ENCODE data around the gene VWF. TPM values are rescaled to one million over a fixed set of nuclear protein-coding genes. Genes with fewer than 3 reads are reported as not detected.

Gene VWF
- polyA plus RNA-seq, 1 donor (not counting 4 experiments of a cell fraction or from before 2014, with no cell fraction given): 0.01 TPM

- H2AFZ ChIP-seq (ENCODE audit: control insufficient read depth, low read length): no peak overlapping the region
- H3K79me2 ChIP-seq (ENCODE audit: control insufficient read depth, insufficient read depth, low read length): no peaks in the 10 kb centered on the region
- no peak overlapping the region for H3K9ac ChIP-seq (ENCODE audit: control insufficient read depth, extremely low read depth, insufficient read depth, low read length)
- no peak overlapping the region for H3K4me2 ChIP-seq (ENCODE audit: control insufficient read depth, extremely low read depth, insufficient read depth, low read depth, low read length)
- no peaks in the 10 kb centered on the region for H3K9me1 ChIP-seq (ENCODE audit: control insufficient read depth, extremely low read depth, insufficient read depth, low read length)
- H3K4me3 ChIP-seq (ENCODE audit: control insufficient read depth in 2 of 3, extremely low read depth in 1 of 3, insufficient read depth in 2 of 3, low read depth in 1 of 3, low read length in 3 of 3): no peak overlapping the region
- H4K20me1 ChIP-seq (ENCODE audit: control insufficient read depth, extremely low read depth, insufficient read depth, low read length): no peaks in the 10 kb centered on the region
- no peaks in the 10 kb centered on the region for H3K36me3 ChIP-seq (ENCODE audit: control insufficient read depth in 2 of 2, extremely low read depth in 1 of 2, insufficient read depth in 2 of 2, low read length in 2 of 2)
- DNase-seq (ENCODE audit: low read depth, low spot score): no peak
- TF ChIP-seq EZH2 (IDR thresholded peaks at IDR 0.05; ENCODE audit: low read length) (no peak), CTCF (optimal IDR thresholded peaks at IDR 0.05 in 1 of 3, IDR thresholded peaks at IDR 0.05 in 1 of 3, conservative IDR thresholded peaks at IDR 0.05 in 1 of 3; ENCODE audit: extremely low read depth in 1 of 3, insufficient read depth in 2 of 3, low read length in 3 of 3) (no peak)
- dilution Hi-C loops (cut with MboI; ENCODE audit: extremely low pct_ligation_motif_present, low sequenced_read_pairs): no loop called here
- no peak overlapping the region for H3K27ac ChIP-seq (ENCODE audit: control insufficient read depth, insufficient read depth, low read length)
- FAIRE-seq: no peak
- no peaks in the 10 kb centered on the region for H3K27me3 ChIP-seq (ENCODE audit: control insufficient read depth, extremely low read depth, insufficient read depth, low read length)
- H3K9me3 ChIP-seq (ENCODE audit: control insufficient read depth, low read depth, low read length): no peaks in the 10 kb centered on the region
- no peaks in the 10 kb centered on the region for H3K4me1 ChIP-seq (ENCODE audit: control insufficient read depth, extremely low read depth, insufficient read depth, low read length)
These were observed 88.0 kb downstream of the VWF start for GRCh38 chr12:6036509-6036908.

- H3K4me1 ChIP-seq (ENCODE audit: control insufficient read depth, extremely low read depth, insufficient read depth, low read length): no peaks in the 10 kb centered on the region
- H2AFZ ChIP-seq (ENCODE audit: control insufficient read depth, low read length): no peak overlapping the region
- H4K20me1 ChIP-seq (ENCODE audit: control insufficient read depth, extremely low read depth, insufficient read depth, low read length): no peaks in the 10 kb centered on the region
- no peaks in the 10 kb centered on the region for H3K27me3 ChIP-seq (ENCODE audit: control insufficient read depth, extremely low read depth, insufficient read depth, low read length)
- DNase-seq (ENCODE audit: low read depth, low spot score) (no peak), FAIRE-seq (no peak)
- H3K4me3 ChIP-seq (ENCODE audit: control insufficient read depth in 2 of 3, extremely low read depth in 1 of 3, insufficient read depth in 2 of 3, low read depth in 1 of 3, low read length in 3 of 3): no peak overlapping the region
- TF ChIP-seq CTCF (optimal IDR thresholded peaks at IDR 0.05 in 1 of 3, IDR thresholded peaks at IDR 0.05 in 1 of 3, conservative IDR thresholded peaks at IDR 0.05 in 1 of 3; ENCODE audit: extremely low read depth in 1 of 3, insufficient read depth in 2 of 3, low read length in 3 of 3) (no peak), EZH2 (IDR thresholded peaks at IDR 0.05; ENCODE audit: low read length) (no peak)
- no peaks in the 10 kb centered on the region for H3K36me3 ChIP-seq (ENCODE audit: control insufficient read depth in 2 of 2, extremely low read depth in 1 of 2, insufficient read depth in 2 of 2, low read length in 2 of 2)
- no peaks in the 10 kb centered on the region for H3K9me1 ChIP-seq (ENCODE audit: control insufficient read depth, extremely low read depth, insufficient read depth, low read length)
- no peak overlapping the region for H3K9ac ChIP-seq (ENCODE audit: control insufficient read depth, extremely low read depth, insufficient read depth, low read length)
- H3K79me2 ChIP-seq (ENCODE audit: control insufficient read depth, insufficient read depth, low read length): no peaks in the 10 kb centered on the region
- no peaks in the 10 kb centered on the region for H3K9me3 ChIP-seq (ENCODE audit: control insufficient read depth, low read depth, low read length)
- H3K4me2 ChIP-seq (ENCODE audit: control insufficient read depth, extremely low read depth, insufficient read depth, low read depth, low read length): no peak overlapping the region
- H3K27ac ChIP-seq (ENCODE audit: control insufficient read depth, insufficient read depth, low read length): no peak overlapping the region
- dilution Hi-C loops (cut with MboI; ENCODE audit: extremely low pct_ligation_motif_present, low sequenced_read_pairs): no loop called here
These were observed 89.9 kb downstream of the VWF start for GRCh38 chr12:6034596-6034995.
